ENCODE measurements around the gene DMC1. TPM values are rescaled to one million over a fixed set of nuclear protein-coding genes. Genes with fewer than 3 reads are reported as not detected.
"Not testable (repeated sequence)": the region's sequence is repeated elsewhere in the genome, so short reads cannot be mapped to it uniquely, and the experiment has no call there.

DMC1 gene
- total RNA-seq, 5 donors from 2014 or later (not counting 1 experiment from before 2014, with no cell fraction given), result 0.55 to 0.78 (median 0.68) TPM; not detected in 1

DNA sequence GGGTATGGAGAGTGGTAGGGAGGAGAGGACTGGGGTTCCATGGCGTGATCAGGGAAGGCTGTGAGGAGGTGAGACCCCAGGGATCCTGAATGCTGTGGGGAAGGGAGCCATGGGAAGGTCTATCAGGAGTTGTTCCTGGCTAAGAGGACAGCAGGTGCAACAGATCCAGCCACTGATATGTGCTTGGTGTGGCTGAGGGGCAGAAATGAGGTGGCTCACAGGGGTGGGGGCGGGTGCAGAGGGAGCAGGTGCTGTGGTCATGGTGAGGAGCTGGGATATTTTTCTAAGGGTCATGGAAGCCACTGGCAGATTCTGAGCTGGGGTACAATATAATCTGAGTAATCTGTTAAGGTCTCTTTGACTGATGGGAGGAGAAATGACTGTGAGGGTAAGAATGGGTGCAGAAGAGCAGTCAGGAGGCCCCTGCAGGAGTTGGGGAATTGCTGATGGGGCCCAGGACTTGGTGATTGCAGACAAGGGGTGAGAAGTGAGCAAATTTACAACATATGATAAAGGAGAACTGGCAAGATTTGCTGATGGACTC, 31.3 kb upstream of the DMC1 start:
- Histone ChIP-seq H3K27ac (ENCODE audit: low read length) (no peak overlapping the region), H3K36me3 (ENCODE audit: control insufficient read depth in 2 of 2, extremely low read depth in 1 of 2, insufficient read depth in 1 of 2, low read length in 1 of 2) (no peaks in the 10 kb centered on the region), H3K9me3 (no peaks in the 10 kb centered on the region), H3K4me1 (ENCODE audit: control insufficient read depth in 1 of 2, extremely low read depth in 1 of 2, insufficient read depth in 2 of 2, low read length in 2 of 2) (no peaks in the 10 kb centered on the region), H3K4me3 (ENCODE audit: control insufficient read depth in 1 of 2, extremely low read depth in 1 of 2, low read length in 1 of 2) (no peak overlapping the region), H3K27me3 (replicated peaks in 1 of 2; ENCODE audit: control insufficient read depth in 2 of 2, extremely low read depth in 1 of 2, insufficient read depth in 2 of 2, low read length in 1 of 2) (peaks cover 0 to 13% of the 10 kb centered on the region in 2 experiments)
- CTCF ChIA-PET, result no interaction called here
- Mint-ChIP-seq H3K27ac (no peak overlapping the region), H3K9me3 (no peaks in the 10 kb centered on the region), H3K4me1 (no peaks in the 10 kb centered on the region), H3K27me3 (peaks cover 0 to 7% of the 10 kb centered on the region in 2 donors), H3K36me3 (no peaks in the 10 kb centered on the region), H3K4me3 (no peak overlapping the region)
- DNase-seq (no peak), ATAC-seq (replicated peaks in 1 of 4) (no peak)
- POLR2A ChIA-PET, result no interaction called here
- 75% methylated on average over 1 of the region's 2 CpGs for WGBS (ENCODE audit: insufficient coverage)

DNA sequence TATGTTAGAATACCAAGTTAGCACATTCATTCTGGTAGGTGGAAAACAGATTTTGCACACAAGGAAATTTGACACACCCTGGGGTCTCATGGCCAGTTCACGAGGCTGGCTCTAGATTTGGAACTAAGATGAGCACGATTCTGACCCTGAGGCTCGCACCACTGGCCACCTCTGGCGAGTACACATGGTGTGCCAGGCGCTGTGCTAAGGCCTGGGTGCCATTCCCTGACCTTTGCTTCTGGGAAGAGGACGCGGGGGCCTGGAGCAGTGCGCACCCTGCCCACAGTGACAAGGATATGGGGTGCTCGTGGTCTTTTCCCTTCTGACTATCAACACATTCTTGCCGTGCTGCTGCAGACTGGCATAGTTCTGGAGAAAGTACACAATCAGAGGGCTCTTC, 29.5 kb upstream of the DMC1 start:
- ATAC-seq (replicated peaks in 1 of 4), result no peak
- Histone ChIP-seq H3K4me1 (ENCODE audit: control insufficient read depth in 1 of 2, extremely low read depth in 1 of 2, insufficient read depth in 2 of 2, low read length in 2 of 2) (no peaks in the 10 kb centered on the region), H3K36me3 (ENCODE audit: control insufficient read depth in 2 of 2, extremely low read depth in 1 of 2, insufficient read depth in 1 of 2, low read length in 1 of 2) (no peaks in the 10 kb centered on the region), H3K4me3 (ENCODE audit: control insufficient read depth in 1 of 2, extremely low read depth in 1 of 2, low read length in 1 of 2) (no peak overlapping the region), H3K9me3 (no peaks in the 10 kb centered on the region), H3K27ac (ENCODE audit: low read length) (no peak overlapping the region), H3K27me3 (replicated peaks in 1 of 2; ENCODE audit: control insufficient read depth in 2 of 2, extremely low read depth in 1 of 2, insufficient read depth in 2 of 2, low read length in 1 of 2) (peaks cover 0 to 18% of the 10 kb centered on the region in 2 experiments)
- Mint-ChIP-seq H3K4me1 (no peaks in the 10 kb centered on the region), H3K27me3 (peaks cover 5 to 10% of the 10 kb centered on the region in 2 donors), H3K36me3 (no peaks in the 10 kb centered on the region), H3K9me3 (no peaks in the 10 kb centered on the region), H3K4me3 (no peak overlapping the region), H3K27ac (no peak overlapping the region)
- WGBS (ENCODE audit: insufficient coverage), result 88% methylated on average over 7 of the region's 10 CpGs
- ChIA-PET CTCF (no interaction called here), POLR2A (no interaction called here)
- DNase-seq, result no peak

DNA sequence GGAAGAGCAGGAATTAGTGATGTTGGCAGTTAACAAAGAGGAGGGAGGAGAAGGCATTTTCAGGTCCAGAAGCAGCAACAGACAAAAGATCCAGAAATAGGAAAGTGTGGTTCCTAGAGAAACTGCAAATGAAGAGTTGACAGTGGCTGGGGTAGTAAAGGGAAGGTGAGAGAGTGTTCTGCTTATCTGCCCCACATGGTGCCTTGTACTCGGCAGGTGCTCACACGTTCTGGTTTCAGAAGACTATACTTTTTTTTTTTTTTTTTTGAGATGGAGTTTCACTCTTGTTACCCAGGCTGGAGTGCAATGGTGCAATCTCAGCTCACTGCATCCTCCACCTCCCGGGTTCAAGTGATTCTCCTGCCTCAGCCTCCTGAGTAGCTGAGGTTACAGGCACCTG, 12.9 kb upstream of the DMC1 start:
- CTCF ChIA-PET, result not testable (repeated sequence)

DNA sequence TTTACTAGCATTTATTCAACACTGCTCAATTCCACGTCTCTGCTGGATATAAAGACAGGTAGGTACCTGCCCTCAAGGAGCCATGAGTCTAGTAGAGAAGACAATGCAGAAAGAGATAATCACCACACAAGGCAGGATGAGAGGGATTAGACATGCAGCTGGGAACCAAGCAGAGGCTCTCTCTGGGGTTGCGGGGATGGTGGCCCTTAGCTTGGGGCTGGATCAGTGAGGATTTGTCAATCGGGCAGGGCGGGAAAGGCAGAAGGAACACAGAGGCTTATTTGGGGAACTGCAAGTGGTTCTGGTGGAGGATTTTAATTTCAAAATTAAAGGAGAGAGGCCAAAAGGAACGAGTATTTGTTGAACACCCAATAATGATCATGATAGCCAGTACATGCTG, 8.5 kb upstream of the DMC1 start:
- no peak for ATAC-seq (replicated peaks in 1 of 4)

More for the DNA sequence above, 12.9 kb upstream of the DMC1 start:
- H3K4me3 ChIP-seq (ENCODE audit: control insufficient read depth in 1 of 2, extremely low read depth in 1 of 2, low read length in 1 of 2); ATAC-seq (replicated peaks in 1 of 4); H3K36me3 ChIP-seq (ENCODE audit: control insufficient read depth in 2 of 2, extremely low read depth in 1 of 2, insufficient read depth in 1 of 2, low read length in 1 of 2); H3K4me3 Mint-ChIP-seq; H3K9me3 Mint-ChIP-seq; H3K9me3 ChIP-seq; H3K27ac ChIP-seq (ENCODE audit: low read length); H3K4me1 ChIP-seq (ENCODE audit: control insufficient read depth in 1 of 2, extremely low read depth in 1 of 2, insufficient read depth in 2 of 2, low read length in 2 of 2); H3K4me1 Mint-ChIP-seq; H3K27ac Mint-ChIP-seq; DNase-seq; H3K36me3 Mint-ChIP-seq; H3K27me3 ChIP-seq (replicated peaks in 1 of 2; ENCODE audit: control insufficient read depth in 2 of 2, extremely low read depth in 1 of 2, insufficient read depth in 2 of 2, low read length in 1 of 2); POLR2A ChIA-PET: not testable (repeated sequence)
- H3K27me3 Mint-ChIP-seq, result peaks cover 0 to 13% of the 10 kb centered on the region in 2 donors
- WGBS (ENCODE audit: insufficient coverage), result 71% methylated on average over 1 of the region's 3 CpGs

DNA sequence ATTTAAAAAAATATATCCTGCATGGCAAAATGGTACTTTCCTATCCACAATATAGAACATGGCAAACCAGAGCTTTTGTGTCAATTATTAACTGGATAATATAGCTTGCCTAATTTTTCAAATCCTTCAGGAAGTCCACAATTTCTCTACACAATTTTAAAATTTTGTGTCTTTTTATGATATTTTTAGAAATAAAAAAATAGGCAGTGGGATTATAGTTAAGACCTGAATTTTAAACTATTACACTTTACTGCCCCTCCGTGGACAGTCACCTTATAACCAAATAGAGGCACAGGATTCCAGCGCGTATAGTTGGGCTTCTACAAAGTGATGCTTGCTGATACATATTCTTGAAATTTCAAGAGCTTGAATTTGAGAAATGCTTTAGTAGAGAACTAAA, 2.1 kb upstream of the DMC1 start:
- Mint-ChIP-seq H3K36me3 (no peaks in the 10 kb centered on the region), H3K9me3 (no peaks in the 10 kb centered on the region), H3K27me3 (no peaks in the 10 kb centered on the region), H3K27ac (no peak overlapping the region), H3K4me3 (no peak overlapping the region), H3K4me1 (peaks cover 12 to 18% (median 15%) of the 10 kb centered on the region in 3 donors)
- peaks cover 9 to 19% of the 10 kb centered on the region in 2 experiments for H3K4me1 ChIP-seq (ENCODE audit: control insufficient read depth in 1 of 2, extremely low read depth in 1 of 2, insufficient read depth in 2 of 2, low read length in 2 of 2)
- no peak overlapping the region for H3K4me3 ChIP-seq (ENCODE audit: control insufficient read depth in 1 of 2, extremely low read depth in 1 of 2, low read length in 1 of 2)
- H3K27me3 ChIP-seq (replicated peaks in 1 of 2; ENCODE audit: control insufficient read depth in 2 of 2, extremely low read depth in 1 of 2, insufficient read depth in 2 of 2, low read length in 1 of 2), result no peaks in the 10 kb centered on the region
- POLR2A ChIA-PET, result no interaction called here
- CTCF ChIA-PET, result interaction anchor here in 1 of 2 donors (0.5 to 1.0 kb wide), 3 partner anchors 386 to 760 kb away, joined by 3 to 5 read pairs (median 4); no protein-coding TSS in a partner anchor
- H3K9me3 ChIP-seq, result no peaks in the 10 kb centered on the region
- no peak overlapping the region for H3K27ac ChIP-seq (ENCODE audit: low read length)
- DNase-seq, result peak in 17 of 35 experiments; percentile 5 to 61 (median 15)
- no peaks in the 10 kb centered on the region for H3K36me3 ChIP-seq (ENCODE audit: control insufficient read depth in 2 of 2, extremely low read depth in 1 of 2, insufficient read depth in 1 of 2, low read length in 1 of 2)
- 30% methylated on average over 2 of the region's 3 CpGs for WGBS (ENCODE audit: insufficient coverage)
- ATAC-seq (replicated peaks in 1 of 4), result no peak

More for the DNA sequence above, 8.5 kb upstream of the DMC1 start:
- Mint-ChIP-seq H3K27ac (no peak overlapping the region), H3K27me3 (peaks cover 0 to 13% of the 10 kb centered on the region in 2 donors), H3K9me3 (no peaks in the 10 kb centered on the region), H3K4me3 (no peak overlapping the region), H3K36me3 (no peaks in the 10 kb centered on the region), H3K4me1 (no peaks in the 10 kb centered on the region)
- ChIA-PET POLR2A (interaction anchor here in 1 of 2 donors (0.5 kb wide), 1 partner anchor 628 kb away, joined by 6 read pairs; no protein-coding TSS in a partner anchor), CTCF (no interaction called here)
- no peak overlapping the region for H3K27ac ChIP-seq (ENCODE audit: low read length)
- DNase-seq, result no peak
- no peak overlapping the region for H3K4me3 ChIP-seq (ENCODE audit: control insufficient read depth in 1 of 2, extremely low read depth in 1 of 2, low read length in 1 of 2)
- H3K36me3 ChIP-seq (ENCODE audit: control insufficient read depth in 2 of 2, extremely low read depth in 1 of 2, insufficient read depth in 1 of 2, low read length in 1 of 2), result no peaks in the 10 kb centered on the region
- H3K9me3 ChIP-seq, result no peaks in the 10 kb centered on the region
- 75% methylated on average over 4 of the region's 5 CpGs for WGBS (ENCODE audit: insufficient coverage)
- H3K27me3 ChIP-seq (replicated peaks in 1 of 2; ENCODE audit: control insufficient read depth in 2 of 2, extremely low read depth in 1 of 2, insufficient read depth in 2 of 2, low read length in 1 of 2), result no peaks in the 10 kb centered on the region
- no peaks in the 10 kb centered on the region for H3K4me1 ChIP-seq (ENCODE audit: control insufficient read depth in 1 of 2, extremely low read depth in 1 of 2, insufficient read depth in 2 of 2, low read length in 2 of 2)

DNA sequence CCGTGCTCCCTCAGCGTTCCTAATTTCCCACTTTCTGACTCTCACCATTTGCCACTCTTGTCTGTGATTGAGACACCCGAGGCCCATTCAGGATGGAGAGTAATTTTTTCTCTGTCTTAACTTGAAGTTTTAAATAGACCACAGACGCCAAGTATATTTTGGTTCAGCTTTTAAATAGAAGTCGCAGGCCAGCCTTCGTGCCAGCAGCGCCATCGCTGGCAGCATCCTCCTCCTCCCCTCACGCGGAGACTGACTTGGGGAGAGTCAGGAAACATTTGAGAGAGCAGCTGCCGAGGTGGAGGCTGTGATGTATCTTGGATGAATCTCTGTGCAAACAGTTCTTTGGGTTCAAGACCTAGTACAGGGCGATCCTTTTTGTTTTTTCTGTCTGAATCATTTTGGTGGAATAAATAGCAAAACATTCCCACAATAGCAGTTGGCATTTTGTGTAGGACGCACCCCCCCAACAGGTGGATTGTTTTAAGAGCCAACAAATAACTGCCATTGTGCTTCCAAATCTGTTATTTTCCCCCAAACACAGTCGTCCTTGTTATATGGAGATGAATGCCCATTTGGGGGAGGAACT, 889 bp upstream of the DMC1 start:
- DNase-seq (peak in 31 of 35 experiments; percentile 5 to 56 (median 26)), ATAC-seq (replicated peaks in 1 of 4) (peak; percentile 25 to 34 (median 30))
- Histone ChIP-seq H3K9me3 (no peaks in the 10 kb centered on the region), H3K27ac (ENCODE audit: low read length) (peak overlapping the region; percentile 70), H3K36me3 (ENCODE audit: control insufficient read depth in 2 of 2, extremely low read depth in 1 of 2, insufficient read depth in 1 of 2, low read length in 1 of 2) (no peaks in the 10 kb centered on the region), H3K4me3 (ENCODE audit: control insufficient read depth in 1 of 2, extremely low read depth in 1 of 2, low read length in 1 of 2) (peak overlapping the region; percentile 69 to 89), H3K27me3 (replicated peaks in 1 of 2; ENCODE audit: control insufficient read depth in 2 of 2, extremely low read depth in 1 of 2, insufficient read depth in 2 of 2, low read length in 1 of 2) (no peaks in the 10 kb centered on the region), H3K4me1 (ENCODE audit: control insufficient read depth in 1 of 2, extremely low read depth in 1 of 2, insufficient read depth in 2 of 2, low read length in 2 of 2) (peaks cover 9 to 19% of the 10 kb centered on the region in 2 experiments)
- Mint-ChIP-seq H3K4me1 (peaks cover 12 to 18% (median 15%) of the 10 kb centered on the region in 3 donors), H3K9me3 (no peaks in the 10 kb centered on the region), H3K4me3 (peak overlapping the region; percentile 84 to 89 (median 88)), H3K27me3 (no peaks in the 10 kb centered on the region), H3K36me3 (no peaks in the 10 kb centered on the region), H3K27ac (peak overlapping the region; percentile 66 to 82)
- ChIA-PET POLR2A (interaction anchor here in 1 of 2 donors (0.6 kb wide), 1 partner anchor 174 kb away, joined by 5 read pairs; no protein-coding TSS in a partner anchor), CTCF (interaction anchor here in 1 of 2 donors (0.5 to 1.2 kb wide), 3 partner anchors 111 to 519 kb away, joined by 3 to 4 read pairs (median 4); partner anchors contain the start of gene TOMM22)
- WGBS (ENCODE audit: insufficient coverage), result no CpG with 5 or more reads among the region's 14 CpGs
